HG02571 (cell line): ENCODE results near the gene FAF1.
"Not testable (repeated sequence)": the region's sequence is repeated elsewhere in the genome, so short reads cannot be mapped to it uniquely, and the experiment has no call there.

Source experiments
- ATAC-seq: cut with Tn5 transposase; IDR thresholded peaks from one replicate; pipeline ENCODE4 v1.9.1; 2021; ENCODE audit warnings: mild to moderate bottlenecking, moderate library complexity; ENCODE audit not compliant: unreplicated experiment

FAF1 gene

DNA sequence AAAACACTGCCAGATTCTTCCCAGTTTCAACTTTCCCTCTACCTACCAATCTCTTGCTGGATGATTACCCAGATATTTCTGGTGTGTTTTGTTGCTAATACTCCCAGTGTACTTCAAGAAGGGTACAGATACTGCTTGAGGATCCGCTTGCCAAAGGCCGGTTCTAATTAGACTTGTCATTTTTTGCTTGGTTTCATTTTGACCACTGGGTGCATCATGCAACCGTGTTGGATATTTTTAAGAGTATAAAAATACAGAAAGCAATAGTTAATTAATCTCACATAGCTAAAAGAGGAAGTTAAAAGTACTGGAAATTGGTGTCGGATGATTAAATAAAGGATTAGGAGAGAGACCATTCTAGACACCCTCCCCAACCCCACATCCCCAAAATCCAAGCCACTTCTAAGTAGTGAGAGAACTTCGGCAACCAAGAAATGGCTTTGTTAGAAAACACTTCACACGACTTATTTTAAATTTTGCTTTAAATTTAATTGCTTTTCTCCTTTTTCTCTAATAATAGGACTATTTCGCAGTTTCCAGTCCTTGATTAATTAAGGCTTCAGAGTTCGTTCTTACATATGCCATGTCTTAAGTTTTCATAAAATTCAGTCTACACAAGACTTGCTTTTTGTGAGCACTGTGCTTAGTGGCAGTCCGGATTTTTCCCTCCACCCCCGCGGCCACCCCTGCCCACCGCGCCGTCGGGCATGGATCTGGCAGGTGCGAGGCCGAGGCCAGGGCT is 7.5 kb upstream of the FAF1 start:
- ATAC-seq, result no peak

- no peak for ATAC-seq
Observed at GRCh38 chr1:50966991-50967390, 6.9 kb upstream of the FAF1 start.

- no peak for ATAC-seq
Observed at GRCh38 chr1:50964863-50965262, 4.8 kb upstream of the FAF1 start.

GRCh38 chr1:50959303-50959912 is 659 bp downstream of the FAF1 start:
- ATAC-seq, result no peak

DNA sequence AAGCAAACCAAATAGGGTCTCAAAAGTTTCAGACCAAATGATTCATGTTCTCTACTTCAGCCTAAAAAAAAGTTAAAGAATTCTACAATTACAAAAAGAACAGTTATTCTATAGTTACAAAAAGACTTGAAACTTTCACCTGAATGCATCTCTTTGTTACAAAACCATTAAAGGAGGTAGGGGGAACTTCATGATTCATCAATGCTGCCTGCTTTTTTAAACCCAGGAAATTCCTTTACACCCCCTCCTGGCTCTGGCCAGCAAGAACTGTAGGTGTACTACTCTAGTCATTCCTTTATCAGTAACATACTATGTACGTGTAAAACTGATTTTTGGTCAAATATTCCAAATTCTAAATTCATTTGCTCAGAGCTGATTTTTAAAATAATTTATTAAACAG is 5.0 kb downstream of the FAF1 start:
- ATAC-seq, result no peak

- ATAC-seq, result not testable (repeated sequence)
Observed at GRCh38 chr1:50952566-50952965, 7.5 kb downstream of the FAF1 start.

DNA sequence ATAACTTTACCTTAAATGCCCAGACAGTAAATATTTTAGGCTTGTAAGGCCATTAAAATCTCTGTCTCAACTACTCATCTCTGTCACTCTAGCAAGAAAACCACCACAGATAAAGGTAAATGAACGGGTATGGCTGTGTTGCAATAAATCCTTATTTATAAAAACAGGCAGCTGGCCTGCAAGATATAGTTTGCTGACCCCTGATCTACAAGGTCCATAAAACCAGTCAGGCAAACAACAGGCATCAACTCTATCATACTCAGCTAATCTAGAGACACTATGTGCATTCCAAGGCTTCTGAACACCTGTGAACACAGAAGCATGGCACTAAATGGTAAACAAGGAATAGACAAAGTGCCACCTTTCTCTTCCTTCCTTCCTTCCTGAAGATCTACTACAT is 9.7 kb downstream of the FAF1 start:
- ATAC-seq, result no peak

GRCh38 chr1:50949286-50949982 is 10.6 kb downstream of the FAF1 start:
- ATAC-seq, result no peak

DNA sequence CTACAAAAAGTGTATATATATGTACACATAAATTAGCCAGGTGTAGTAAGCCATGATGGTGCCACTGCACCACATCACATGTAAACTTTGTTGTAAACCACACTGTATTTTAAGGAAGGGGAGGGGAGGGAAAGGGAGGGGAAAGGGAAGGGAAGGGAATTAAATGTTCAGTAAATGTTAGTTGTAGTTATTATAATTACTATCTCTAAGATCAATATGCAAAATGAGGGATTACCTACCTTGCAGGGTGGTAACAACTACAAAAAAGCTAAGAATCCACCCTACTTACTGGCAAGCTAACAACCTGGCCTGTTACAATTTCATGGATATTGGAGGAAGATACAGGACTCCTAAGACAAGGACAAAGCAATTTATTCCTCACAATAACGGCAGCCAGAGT is 17.7 kb downstream of the FAF1 start:
- ATAC-seq, result no peak

GRCh38 chr1:50940291-50940690 is 19.8 kb downstream of the FAF1 start:
- ATAC-seq, result no peak

- ATAC-seq, result no peak
Observed at GRCh38 chr1:50936321-50936720, 23.7 kb downstream of the FAF1 start.

GRCh38 chr1:50935276-50935675 is 24.8 kb downstream of the FAF1 start:
- not testable (repeated sequence) for ATAC-seq

- ATAC-seq, result no peak
Observed at GRCh38 chr1:50934838-50935237, 25.2 kb downstream of the FAF1 start.

DNA sequence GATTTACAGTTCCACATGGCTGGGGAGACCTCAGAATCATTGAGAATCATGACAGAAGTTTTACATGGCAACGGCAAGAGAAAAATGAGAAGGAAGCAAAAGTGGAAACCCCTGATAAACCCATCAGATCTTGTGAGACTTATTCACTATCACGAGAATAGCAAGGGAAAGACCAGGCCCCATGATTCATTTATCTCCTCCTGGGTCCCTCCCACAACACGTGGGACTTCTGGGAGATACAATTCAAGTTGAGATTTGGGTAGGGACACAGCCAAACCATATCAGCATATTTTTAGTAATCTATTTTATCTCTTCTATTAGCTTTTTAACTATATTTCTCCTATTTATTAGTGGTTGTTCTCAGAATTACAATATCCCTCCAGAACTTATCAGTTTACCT is 26.3 kb downstream of the FAF1 start:
- not testable (repeated sequence) for ATAC-seq

- not testable (repeated sequence) for ATAC-seq
Observed at GRCh38 chr1:50932043-50932442, 28.0 kb downstream of the FAF1 start.

DNA sequence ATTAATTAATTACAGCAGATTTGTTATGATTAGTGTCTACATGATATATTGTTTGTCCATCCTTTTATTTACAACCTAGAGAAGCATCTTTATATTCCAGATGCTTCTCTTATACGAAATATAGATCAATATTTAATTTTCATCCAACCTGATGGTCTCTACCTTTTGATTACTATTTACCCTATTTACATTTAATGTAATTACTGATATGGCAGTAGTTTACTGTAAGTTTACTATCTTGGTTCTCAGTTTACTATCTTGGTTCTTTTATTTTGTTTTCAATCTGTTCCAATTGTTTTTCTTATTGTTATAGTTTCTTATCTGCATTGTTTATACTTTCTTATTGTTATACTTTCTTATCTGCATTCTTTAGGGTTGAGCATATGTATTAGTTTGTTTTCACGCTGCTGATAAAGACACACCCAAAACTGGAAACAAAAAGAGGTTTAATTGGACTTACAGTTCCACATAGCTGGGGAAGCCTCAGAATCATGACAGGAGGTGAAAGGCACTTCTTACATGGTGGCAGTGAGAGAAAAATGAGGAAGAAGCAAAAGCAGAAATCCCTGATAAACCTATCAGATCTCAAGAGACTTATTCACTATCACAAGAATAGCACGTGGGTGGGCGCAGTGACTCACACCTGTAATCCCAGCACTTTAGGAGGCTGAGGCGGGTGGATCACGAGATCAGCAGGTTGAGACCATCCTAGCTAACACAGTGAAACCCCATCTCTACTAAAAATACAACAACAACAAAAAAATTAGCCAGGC is 28.9 kb downstream of the FAF1 start:
- no peak for ATAC-seq

DNA sequence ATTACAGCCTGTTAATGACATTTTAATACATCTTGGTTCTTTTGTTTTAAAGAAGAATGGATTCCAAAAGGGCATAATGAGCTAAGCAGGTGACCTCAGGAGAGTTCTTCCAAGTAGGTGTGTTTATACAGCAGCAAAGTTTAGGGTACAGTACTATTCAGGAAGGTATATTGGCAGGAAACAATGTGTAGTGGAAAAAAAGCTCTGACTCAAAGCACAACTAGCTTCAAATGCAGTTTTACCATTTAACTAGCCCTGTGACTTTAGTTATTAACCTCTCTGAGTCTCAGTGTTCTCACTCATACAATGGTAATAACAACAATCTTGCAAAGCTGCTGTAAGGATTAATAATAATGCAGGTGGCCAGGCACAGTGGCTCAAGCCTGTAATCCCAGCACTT is 29.9 kb downstream of the FAF1 start:
- ATAC-seq, result no peak

DNA sequence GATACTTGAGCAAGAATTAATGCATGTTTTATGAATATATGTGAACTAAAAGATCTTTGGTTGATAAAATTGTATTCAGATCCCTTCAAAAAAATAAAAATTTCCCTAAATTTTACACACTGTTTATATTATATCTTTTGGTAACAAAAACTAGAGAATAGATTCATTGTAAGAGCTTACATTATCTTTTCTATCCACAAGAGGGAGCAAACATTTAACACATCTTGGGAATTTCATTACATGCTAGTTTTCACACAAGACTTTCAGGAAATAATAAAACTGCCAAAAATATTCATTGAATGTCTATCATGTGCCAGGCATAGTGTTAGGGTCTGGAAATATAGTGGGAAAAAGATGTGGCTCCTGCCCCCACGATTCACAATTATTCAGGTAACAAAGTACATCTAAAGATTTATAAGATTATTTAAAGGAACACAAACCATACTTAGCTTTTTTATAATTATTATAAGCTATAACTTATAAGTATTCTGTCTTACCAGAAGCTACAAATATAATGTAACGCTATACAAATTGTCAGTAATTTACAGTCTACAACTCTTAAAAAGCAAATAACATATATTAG is 30.6 kb downstream of the FAF1 start:
- ATAC-seq, result no peak

- no peak for ATAC-seq
Observed at GRCh38 chr1:50923564-50923963, 36.5 kb downstream of the FAF1 start.

DNA sequence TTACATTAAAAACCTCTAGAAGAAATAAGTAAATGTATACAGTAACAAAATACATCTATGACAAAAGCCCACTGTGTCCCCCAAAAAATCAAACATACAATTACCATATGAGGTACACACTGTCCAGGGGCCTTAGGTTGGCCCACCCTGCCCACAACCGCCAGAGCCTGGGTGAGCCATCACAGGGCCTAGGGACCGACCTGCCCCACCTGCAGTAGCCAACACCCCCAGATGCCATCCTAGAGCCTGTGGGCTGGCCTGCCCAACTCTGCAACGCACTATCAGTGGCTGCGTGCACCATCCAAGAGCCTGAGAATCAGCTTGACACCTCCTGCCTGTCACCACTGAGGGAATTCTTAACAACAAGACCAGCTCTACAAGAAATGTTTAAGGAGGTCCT is 39.0 kb downstream of the FAF1 start:
- ATAC-seq, result no peak

- ATAC-seq, result no peak
Observed at GRCh38 chr1:50920409-50920808, 39.7 kb downstream of the FAF1 start.
